GM19463 (cell line): Measurements from ENCODE around the gene GK.
"Not testable (repeated sequence)": the region's sequence is repeated elsewhere in the genome, so short reads cannot be mapped to it uniquely, and the experiment has no call there.

Experiments used
- ATAC-seq: cut with Tn5 transposase; IDR thresholded peaks from one replicate; pipeline ENCODE4 v1.9.1; 2021; ENCODE audit warnings: mild to moderate bottlenecking, moderate library complexity; ENCODE audit not compliant: unreplicated experiment

GK gene

DNA sequence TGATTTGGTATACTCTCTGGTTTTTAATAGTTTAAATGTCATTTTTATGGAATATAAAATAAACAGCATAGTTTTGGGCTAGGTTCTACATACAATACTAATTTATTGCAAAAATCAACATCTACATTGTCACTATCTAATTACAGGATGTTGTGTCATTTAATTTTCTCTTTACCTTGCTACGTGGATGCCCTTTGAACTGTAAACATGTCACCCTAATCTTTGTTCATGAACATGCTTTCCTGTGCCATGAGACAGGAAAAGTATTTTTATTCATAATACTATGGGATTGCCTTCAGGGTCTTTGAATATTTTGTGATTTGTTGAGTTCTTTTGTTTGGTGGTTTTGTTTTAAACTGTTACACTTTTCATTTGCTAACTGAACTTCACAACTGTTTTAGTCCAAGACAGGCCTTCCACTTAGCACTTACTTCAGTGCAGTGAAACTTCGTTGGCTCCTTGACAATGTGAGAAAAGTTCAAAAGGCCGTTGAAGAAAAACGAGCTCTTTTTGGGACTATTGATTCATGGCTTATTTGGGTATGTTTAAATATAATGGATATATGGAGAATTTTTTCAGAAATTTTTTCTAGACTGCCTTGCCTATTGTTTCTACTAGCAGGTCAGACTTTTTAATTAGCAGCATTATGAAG, 40.9 kb downstream of the GK start:
- no peak for ATAC-seq

DNA sequence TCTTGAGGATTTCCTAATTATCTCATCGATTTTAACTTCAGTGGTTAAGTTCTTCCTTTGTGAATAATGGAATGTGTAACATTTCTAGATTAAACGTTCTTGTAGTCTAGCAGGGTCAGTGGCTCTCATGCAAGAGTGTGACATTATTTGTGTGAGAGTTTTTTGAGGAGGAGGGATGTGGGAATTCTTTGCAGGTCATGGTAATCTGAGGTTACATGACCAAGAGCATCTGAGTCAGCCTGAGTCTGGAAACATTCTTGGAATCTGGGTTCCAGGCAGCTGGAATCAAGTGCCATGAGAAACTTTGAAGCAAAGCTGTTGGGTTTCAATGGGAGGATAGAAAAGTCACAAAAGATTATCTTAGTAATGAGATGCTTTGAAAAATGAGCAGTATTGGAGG, 49.5 kb downstream of the GK start:
- no peak for ATAC-seq

DNA sequence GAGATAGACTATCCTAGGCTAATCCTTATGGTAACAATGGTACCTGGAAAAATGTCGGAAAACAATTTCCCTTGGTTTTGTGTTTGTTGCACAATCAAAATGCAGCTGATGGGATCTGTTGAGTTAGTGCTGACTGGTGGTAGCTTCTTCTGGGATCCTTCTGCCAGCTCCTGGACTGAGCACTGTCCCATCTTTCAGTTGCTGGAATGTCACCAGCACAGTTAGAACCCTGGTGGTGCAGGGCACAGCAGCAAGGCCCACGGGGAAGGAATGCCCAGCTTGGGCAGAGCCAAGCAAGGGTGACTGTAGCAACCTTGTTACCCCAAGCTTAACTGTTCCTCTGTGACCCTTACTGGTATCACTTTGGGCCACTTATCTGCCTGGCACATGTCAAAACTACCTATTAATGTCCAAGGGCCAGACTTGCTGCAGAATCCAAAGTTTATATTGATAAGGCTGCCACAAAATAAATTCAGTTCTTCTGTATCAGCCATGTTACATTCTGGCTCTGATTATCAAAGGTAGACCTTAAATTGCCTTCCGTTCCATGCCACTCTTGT, 53.1 kb downstream of the GK start:
- ATAC-seq: no peak

DNA sequence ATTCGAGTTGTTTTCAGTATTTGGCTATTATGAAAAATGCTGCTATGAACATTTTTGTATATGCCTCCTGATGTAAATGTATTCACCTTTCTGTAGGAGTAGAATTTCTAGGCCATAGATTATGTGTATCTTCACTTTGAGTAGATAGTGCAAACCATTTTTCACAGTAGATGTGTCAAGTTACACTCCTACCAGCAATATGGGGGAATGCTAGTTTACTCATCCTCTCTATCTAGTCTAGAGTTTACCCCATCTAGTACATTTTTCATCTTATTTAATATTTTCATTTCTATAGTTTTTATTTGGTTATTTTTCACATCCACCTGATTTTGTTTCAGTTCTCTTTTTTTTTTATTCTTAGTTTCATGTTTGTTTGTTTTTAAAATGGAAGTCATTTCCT, 59.0 kb downstream of the GK start:
- ATAC-seq: no peak

DNA sequence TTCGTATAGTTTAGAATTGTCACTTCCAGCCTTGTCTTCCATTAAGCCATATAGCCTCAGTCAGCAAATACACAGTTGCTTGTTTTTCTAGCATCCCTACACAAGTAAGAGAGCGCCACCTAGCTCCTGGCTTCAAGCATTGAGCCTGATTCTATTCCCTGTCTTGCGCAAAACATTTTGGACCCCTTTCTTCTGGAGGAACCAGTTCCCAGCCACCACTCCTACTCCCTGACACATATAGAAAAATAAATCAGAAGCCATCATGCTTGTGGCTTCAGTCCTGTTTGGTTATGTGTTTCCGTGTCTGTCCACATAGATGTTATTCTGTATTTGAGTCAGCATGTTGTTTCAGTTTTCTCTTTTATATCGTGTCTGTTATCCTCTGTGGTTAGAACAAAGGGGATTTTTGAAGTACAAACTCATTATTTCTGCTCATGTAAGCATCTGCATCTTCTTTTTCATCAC, 59.9 kb downstream of the GK start:
- ATAC-seq: peak; percentile 93

DNA sequence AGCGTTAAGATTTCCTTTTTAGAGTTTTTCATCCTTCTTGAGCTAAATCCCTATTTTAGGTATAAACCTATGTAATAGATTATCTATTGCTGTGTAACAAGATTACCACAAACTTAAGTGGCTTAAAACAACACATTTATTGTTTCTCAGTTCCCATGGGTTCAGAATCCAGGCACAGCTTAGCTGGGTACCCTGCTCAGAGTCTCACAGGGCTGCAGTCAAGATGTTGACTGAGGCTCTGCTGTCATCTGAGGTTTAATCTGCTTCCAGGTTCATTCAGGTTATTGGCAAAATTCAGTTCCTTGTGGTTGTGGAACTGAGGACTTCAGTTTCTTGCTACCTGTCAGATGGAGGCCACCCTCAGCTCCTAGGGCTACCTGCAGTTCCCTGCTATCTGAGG, 60.9 kb downstream of the GK start:
- ATAC-seq: peak; percentile 46

DNA sequence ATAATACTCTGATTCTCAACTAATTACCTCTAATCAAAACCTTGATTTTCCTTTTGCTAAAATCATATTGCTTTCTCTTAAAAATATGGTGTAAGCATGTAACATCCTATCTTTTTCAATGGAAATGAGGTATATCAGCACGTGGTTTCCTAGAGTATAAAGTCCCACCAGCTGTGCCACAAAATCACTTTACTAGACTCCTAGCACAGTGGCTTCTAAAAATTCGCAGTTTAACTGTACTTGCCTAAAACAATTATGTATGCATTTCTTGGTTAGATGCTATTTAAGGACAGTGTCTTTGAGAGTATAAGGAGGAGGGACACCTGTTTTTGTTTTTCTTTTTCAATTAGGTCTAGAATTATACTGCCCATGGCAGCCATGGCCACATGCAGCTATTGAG, 62.8 kb downstream of the GK start:
- ATAC-seq: no peak

DNA sequence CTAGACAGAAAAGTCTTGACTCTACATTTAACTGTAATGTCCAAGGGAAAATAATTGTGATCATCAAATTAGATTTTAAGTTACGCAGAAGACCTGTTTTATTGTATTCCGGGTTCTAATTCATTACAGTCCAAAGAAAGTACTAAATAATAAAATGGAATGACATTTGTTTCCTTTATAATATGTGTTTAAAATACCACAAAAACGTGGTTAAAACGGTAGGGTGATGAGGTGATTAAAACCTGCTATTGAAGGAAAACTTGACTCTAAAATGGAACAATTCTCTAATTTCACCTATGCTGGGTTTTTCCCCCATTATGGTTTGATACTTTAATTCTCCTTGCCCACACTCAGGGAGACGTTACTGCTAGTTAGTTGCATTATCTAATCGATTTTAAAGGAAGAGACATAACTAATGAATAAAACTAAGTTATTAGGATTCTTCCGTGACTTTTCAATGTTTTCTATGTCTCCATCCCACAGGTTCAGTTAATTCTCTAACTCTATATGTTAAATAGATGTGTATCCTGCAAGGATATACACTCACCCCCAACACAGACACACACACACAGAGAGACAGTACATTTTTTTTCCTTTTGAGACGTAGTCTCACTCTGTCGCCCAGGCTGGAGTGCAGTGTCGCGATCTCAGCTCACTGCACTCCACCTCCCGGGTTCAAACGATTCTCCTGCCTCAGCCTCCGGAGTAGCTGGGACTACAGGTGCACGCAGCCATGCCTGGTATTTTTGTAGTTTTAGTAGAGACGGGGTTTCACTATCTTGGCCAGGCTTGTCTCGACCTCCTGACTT, 80.8 kb downstream of the GK start:
- no peak for ATAC-seq

DNA sequence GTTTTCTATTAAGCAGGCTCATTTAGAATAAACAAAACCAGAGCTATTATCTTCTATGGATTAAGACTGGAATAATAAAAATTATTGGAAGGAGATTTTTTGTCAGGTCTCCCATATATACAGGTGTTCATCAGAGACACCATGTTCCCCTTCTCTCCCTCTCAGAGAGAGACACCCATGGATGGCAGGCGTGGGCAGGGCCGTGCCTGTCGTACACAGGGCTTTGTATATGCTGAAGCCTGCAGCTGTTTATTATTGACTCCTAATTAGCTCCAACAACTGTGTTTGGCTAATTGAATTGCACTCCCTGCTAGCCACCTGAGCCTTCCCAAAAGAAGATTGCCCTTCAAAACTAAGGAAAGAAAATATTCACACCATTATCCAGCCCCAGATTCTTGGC, 81.6 kb downstream of the GK start:
- no peak for ATAC-seq

DNA sequence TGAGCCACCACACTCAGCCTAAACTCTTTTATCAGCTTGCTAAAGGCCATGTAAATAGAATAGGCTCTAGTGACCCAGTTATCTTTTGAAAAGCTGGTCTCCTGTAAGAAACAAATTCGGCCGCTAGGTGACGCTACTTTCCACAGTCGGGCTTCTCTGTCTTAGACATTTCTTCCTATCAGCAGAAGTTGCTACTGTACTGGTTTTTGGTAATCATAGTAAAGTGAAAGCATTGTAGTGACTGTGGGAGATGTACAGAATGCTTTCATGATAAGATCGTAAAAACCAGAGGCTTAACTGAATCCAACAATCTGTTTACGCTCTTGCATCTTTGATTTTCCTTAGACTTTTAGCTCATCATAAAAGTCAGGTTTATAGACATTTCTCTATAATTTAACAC, 82.6 kb downstream of the GK start:
- peak; percentile 89 for ATAC-seq

DNA sequence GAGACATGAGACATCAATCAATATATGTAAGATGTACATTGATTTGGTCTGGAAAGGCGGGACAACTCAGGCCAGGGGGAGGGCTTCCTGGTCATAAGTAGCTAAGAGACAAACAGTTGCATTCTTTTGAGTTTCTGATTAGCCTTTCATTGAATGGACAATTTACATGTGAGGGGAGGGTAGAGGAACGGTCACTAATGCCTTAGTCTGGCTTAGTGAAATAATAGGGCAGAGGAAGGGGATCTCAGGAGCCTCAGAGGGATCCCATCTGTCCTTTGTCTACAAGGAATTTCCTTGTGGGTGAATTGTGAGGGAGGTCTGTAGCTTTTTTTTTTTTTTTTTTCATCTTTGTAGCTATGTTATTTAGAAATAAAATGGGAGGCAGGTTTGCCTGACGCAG, 88.3 kb downstream of the GK start:
- no peak for ATAC-seq

DNA sequence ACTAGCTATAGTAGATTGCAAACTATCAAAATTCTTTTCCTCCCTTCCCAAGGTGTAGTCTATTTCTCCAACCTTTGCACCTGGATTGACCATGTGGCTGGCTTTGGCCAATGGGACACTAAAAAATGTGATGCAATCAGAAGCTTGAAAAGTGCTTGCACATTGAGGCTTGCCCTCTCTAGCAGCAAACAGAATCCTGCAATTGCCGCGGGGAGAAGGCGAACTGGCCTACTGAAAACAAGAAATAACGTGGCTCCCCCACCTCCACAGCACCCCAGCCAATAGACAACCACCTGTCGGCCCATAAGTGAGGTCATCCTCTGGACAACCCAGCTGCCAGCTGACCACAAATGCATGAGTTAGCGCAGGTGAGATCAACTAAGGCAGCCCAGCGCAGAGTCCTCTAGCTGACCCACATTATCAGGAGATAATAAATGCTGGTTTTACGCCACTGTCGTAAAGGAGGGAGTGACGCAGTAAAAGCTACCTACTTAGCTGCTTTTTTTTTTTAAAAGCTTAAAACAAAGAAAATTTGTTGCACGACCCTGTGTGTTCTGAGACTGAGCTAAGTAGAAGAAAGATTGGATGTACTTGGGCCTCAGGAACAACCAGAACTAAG, 95.2 kb downstream of the GK start:
- no peak for ATAC-seq

DNA sequence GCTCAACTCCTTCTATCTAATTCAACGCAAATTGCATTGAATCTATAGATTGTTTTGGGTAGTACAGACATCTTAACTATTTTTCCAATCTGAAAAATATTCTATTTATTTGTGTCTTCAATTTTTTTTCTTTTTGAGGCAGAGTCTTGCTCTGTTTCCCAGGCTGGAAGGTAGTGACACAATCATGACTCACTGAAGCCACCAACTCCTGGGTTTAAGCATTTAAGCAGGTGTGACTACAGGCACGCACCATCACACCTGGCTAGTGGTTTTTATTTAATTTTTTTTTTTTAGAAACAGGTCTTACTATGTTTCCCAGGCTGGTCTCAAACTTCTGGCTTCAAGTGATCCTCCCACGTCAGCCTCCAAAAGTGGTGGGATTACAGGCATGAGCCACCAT, 98.3 kb downstream of the GK start:
- ATAC-seq: no peak

DNA sequence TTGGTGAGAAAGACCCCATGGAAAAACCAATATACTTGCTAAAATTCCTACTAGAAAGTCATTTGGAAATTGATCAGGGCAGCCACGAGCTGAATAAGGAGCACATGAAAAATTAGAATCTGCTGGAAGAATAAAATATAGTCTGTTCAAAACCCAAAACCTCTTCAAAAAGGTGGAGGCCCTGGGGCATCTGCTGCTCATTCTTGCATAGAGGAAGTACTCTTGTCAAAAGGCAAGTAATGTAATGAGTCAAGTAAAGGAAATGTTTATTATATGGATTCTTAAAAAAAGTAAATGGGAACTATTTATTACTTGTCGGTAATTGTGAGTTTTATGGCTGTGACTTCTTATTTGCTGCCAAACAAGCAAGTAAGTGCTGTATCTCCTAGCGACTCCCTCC, 109.5 kb downstream of the GK start:
- ATAC-seq: no peak

DNA sequence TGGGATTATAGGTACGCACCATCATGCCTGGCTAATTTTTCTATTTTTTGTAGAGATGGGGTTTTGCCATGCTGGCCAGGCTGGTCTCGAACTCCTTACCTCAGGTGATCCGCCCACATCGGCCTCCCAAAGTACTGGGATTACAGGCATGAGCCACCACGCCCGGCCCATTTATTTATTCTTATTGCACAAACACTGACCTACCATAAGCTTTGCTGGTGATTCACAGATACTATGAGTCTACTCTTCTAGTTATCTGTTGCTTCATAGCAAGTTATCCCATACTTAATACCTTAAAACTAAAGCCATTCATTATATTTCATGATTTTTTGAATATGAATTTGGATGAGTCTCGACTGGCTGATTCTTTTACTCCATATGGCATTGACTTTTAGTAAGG, 120.5 kb downstream of the GK start:
- ATAC-seq: not testable (repeated sequence)

DNA sequence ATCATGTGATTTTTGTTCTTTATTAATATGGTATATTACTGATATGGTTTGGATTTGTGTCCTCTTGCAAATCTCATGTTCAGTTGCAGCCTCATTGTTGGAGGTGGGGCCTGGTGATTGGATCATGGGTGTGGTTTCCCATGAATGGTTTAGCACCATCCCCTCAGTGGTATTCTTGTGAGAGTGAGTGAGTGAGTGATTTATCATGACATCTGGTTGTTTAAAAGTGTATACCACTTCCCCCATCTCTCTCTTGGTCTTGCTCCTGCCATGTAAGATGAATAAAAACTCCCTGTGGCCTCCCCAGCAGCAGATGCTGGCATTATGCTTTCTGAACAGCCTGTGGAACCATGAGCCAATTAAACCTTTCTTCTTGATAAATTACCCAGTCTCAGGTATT, 124.4 kb downstream of the GK start:
- no peak for ATAC-seq

DNA sequence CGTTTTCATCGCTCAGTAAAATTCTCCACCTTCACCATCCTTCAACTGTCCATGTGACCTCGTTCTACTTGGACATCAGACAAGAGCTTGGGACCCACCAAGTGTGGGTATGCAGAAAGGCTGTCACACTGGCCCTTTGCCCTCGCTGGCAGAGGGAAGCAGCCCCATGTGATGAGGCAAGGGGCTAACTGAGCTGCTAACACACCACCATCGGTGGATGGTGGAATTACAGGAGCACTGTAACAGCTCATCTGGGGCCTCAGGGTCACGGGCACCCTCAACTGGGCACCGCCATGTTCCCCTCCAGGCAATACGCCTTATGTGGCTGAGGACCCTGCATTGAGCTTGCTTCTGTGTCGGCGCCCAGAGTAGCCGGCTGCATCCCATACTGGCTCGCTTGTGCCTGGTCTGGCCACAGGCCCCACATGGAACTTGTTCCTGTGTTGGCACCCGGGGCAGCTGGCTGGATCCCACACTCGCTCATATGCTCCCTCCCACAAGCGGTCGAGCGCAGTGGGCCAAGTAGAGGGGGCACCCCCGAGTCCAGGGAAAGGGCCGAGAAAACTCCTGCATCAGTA, 126.3 kb downstream of the GK start:
- ATAC-seq: no peak
